Measurements from ENCODE around the gene LMX1A.

LMX1A gene

GRCh38 chr1:165356876-165357275 lies 361 bp upstream of the LMX1A start:
- ChIA-PET POLR2A (no interaction called here), CTCF (interaction anchor here (1.3 kb wide), 1 partner anchor 11 kb away, joined by 6 read pairs; no protein-coding TSS in a partner anchor)
- DNase-seq (ENCODE audit: low read depth, low spot score) = no peak
- no peak for TF ChIP-seq CTCF (IDR thresholded peaks at IDR 0.05; ENCODE audit: insufficient read depth, low read length, missing control alignments)
- no peak overlapping the region for H3K4me3 ChIP-seq (ENCODE audit: low read depth, low read length)

GRCh38 chr1:165355139-165355976 lies 1.2 kb downstream of the LMX1A start:
- DNase-seq (ENCODE audit: low read depth, low spot score) = no peak
- no peak overlapping the region for H3K4me3 ChIP-seq (ENCODE audit: low read depth, low read length)
- TF ChIP-seq CTCF (IDR thresholded peaks at IDR 0.05; ENCODE audit: insufficient read depth, low read length, missing control alignments) = no peak
- CTCF ChIA-PET = interaction anchor here (1.6 to 1.9 kb wide), 2 partner anchors 13 to 37 kb away, joined by 6 to 10 read pairs; no protein-coding TSS in a partner anchor
- POLR2A ChIA-PET = no interaction called here

GRCh38 chr1:165354739-165355138 lies 1.8 kb downstream of the LMX1A start:
- TF ChIP-seq CTCF (IDR thresholded peaks at IDR 0.05; ENCODE audit: insufficient read depth, low read length, missing control alignments) = no peak
- ChIA-PET CTCF (interaction anchor here (1.6 to 1.9 kb wide), 2 partner anchors 14 to 38 kb away, joined by 6 to 10 read pairs; no protein-coding TSS in a partner anchor), POLR2A (no interaction called here)
- DNase-seq (ENCODE audit: low read depth, low spot score) = no peak
- H3K4me3 ChIP-seq (ENCODE audit: low read depth, low read length) = no peak overlapping the region

GRCh38 chr1:165353731-165354671 lies 2.5 kb downstream of the LMX1A start:
- ChIA-PET POLR2A (no interaction called here), CTCF (interaction anchor here (1.9 kb wide), 1 partner anchor 14 kb away, joined by 10 read pairs; no protein-coding TSS in a partner anchor)
- DNase-seq (ENCODE audit: low read depth, low spot score) = no peak
- no peak for TF ChIP-seq CTCF (IDR thresholded peaks at IDR 0.05; ENCODE audit: insufficient read depth, low read length, missing control alignments)
- H3K4me3 ChIP-seq (ENCODE audit: low read depth, low read length) = no peak overlapping the region

GRCh38 chr1:165352442-165353293 lies 3.8 kb downstream of the LMX1A start:
- CTCF ChIA-PET = interaction anchor here (2.5 kb wide), 1 partner anchor 15 kb away, joined by 12 read pairs; no protein-coding TSS in a partner anchor
- H3K4me3 ChIP-seq (ENCODE audit: low read depth, low read length) = no peak overlapping the region
- DNase-seq (ENCODE audit: low read depth, low spot score) = no peak
- POLR2A ChIA-PET = no interaction called here
- no peak for TF ChIP-seq CTCF (IDR thresholded peaks at IDR 0.05; ENCODE audit: insufficient read depth, low read length, missing control alignments)
